ENCODE results near the gene PAQR9. TPM values are rescaled to one million over a fixed set of nuclear protein-coding genes. Genes with fewer than 3 reads are reported as not detected.

The PAQR9 gene
- total and polyA plus RNA-seq, 2 of the 13 experiments (the other 11 are each of a cell fraction or from before 2014, with no cell fraction given), result 3.7 to 10.3 TPM

- TF ChIP-seq PBX3 (CRISPR knock-in tag; IDR thresholded peaks at IDR 0.05; ENCODE audit: borderline replicate concordance) (no peak), ZNF12 (CRISPR knock-in tag; IDR thresholded peaks at IDR 0.05) (peak; percentile 79), KIAA2018 (CRISPR knock-in tag; IDR thresholded peaks at IDR 0.05; ENCODE audit: borderline replicate concordance) (no peak), SMAD3 (CRISPR knock-in tag; IDR thresholded peaks at IDR 0.05) (peak; percentile 80; the same call in 1 of the 2 replicates), ZBTB4 (CRISPR knock-in tag; IDR thresholded peaks at IDR 0.05; ENCODE audit: borderline replicate concordance) (peak; percentile 62; the same call in 1 of the 2 replicates), SRSF4 (IDR thresholded peaks at IDR 0.05; ENCODE audit: low read depth, low read length, poor library complexity, severe bottlenecking) (no peak), GZF1 (CRISPR knock-in tag; IDR thresholded peaks at IDR 0.05) (0 out of 2 replicates have a peak, but pooled peaks have one; percentile 51), ZSCAN31 (CRISPR knock-in tag; IDR thresholded peaks at IDR 0.05; ENCODE audit: low read depth) (peak; percentile 86), TSC22D2 (CRISPR knock-in tag; IDR thresholded peaks at IDR 0.05; ENCODE audit: borderline replicate concordance) (0 out of 2 replicates have a peak, but pooled peaks have one; percentile 29), SIN3B (IDR thresholded peaks at IDR 0.05; ENCODE audit: low read length) (no peak), ETV6 (CRISPR knock-in tag; conservative IDR thresholded peaks at IDR 0.05) (no peak), TBL1XR1 (IDR thresholded peaks at IDR 0.05; ENCODE audit: borderline replicate concordance, low read length, partially characterized antibody) (peak; percentile 55), ZNF512 (CRISPR knock-in tag; IDR thresholded peaks at IDR 0.05) (no peak)
Measured at GRCh38 chr3:142941373-142942123, 21.9 kb downstream of the PAQR9 start (continued).
